IMR-90 (cell line): ENCODE results near the gene CIB2. TPM values are rescaled to one million over a fixed set of nuclear protein-coding genes. Genes with fewer than 3 reads are reported as not detected.

ENCODE experiments used
- ATAC-seq: fragments of 200-7000 bp; cut with Tn5 transposase; 2 replicates; pipeline ENCODE4 v1.9.1; 2020; ENCODE audit warnings: low read depth, mild to moderate bottlenecking, moderate library complexity
- BruUV-seq: library from RNA; stranded (reverse); fragments of 400-500 nt; replicated peaks from 2 replicates; lab custom pipeline; 2021; lab: Mats Ljungman, UMichigan
- CTCF ChIA-PET: fragments of 300-600 bp; formaldehyde crosslinking; extraction: SDS; loops from one replicate; lab custom pipeline; 2021; ENCODE audit warnings: antibody characterized with exemption; lab: Yijun Ruan, JAX
- POLR2A ChIA-PET: fragments of 300-600 bp; sonication (Branson Sonifier 250); formaldehyde crosslinking; loops from one replicate; lab custom pipeline; 2022; ENCODE audit warnings: antibody characterized with exemption; ENCODE audit not compliant: unreplicated experiment; lab: Charles Lee
- DNase-seq: peaks from one replicate; pipeline ENCODE4 v3.0.0; 2013
- H2AFZ ChIP-seq: replicated peaks from 2 replicates; pipeline ENCODE3; 2013; ENCODE audit warnings: low read length, mild to moderate bottlenecking; ENCODE audit not compliant: poor library complexity
- H2AK5ac ChIP-seq: 2 replicates; pipeline ENCODE4 v1.6.1; 2013; ENCODE audit warnings: low read depth, low read length, inconsistent platforms
- H2AK9ac ChIP-seq: replicated peaks from 2 replicates; pipeline ENCODE3; 2013; ENCODE audit warnings: mild to moderate bottlenecking, low read depth, low read length, moderate library complexity; ENCODE audit not compliant: poor library complexity
- H2BK120ac ChIP-seq: 2 replicates; pipeline ENCODE4 v1.6.1; 2013; ENCODE audit warnings: low read depth, low read length, inconsistent platforms
- H2BK15ac ChIP-seq: 3 replicates; pipeline ENCODE4 v1.6.1; 2013; ENCODE audit warnings: low read depth, low read length, inconsistent platforms
- H2BK20ac ChIP-seq: 2 replicates; pipeline ENCODE4 v1.6.1; 2013; ENCODE audit warnings: low read depth, mild to moderate bottlenecking, inconsistent platforms, low read length, moderate library complexity
- H2BK5ac ChIP-seq: 2 replicates; pipeline ENCODE4 v1.6.1; 2013; ENCODE audit warnings: mild to moderate bottlenecking, low read depth, low read length, inconsistent platforms; ENCODE audit not compliant: poor library complexity, severe bottlenecking
- H3K14ac ChIP-seq: replicated peaks from 2 replicates; pipeline ENCODE4 v1.6.1; 2013; ENCODE audit warnings: low read depth, low read length, inconsistent platforms
- H3K18ac ChIP-seq: 2 replicates; pipeline ENCODE4 v1.6.1; 2013; ENCODE audit warnings: low read depth, low read length, control low read depth
- H3K23ac ChIP-seq: 2 replicates; pipeline ENCODE4 v1.6.1; 2013; ENCODE audit warnings: low read depth, low read length, inconsistent platforms
- H3K27ac ChIP-seq: 2 replicates; pipeline ENCODE4 v1.5.1; 2013; ENCODE audit warnings: mild to moderate bottlenecking, control low read depth, low read length; ENCODE audit not compliant: insufficient read depth
- H3K27me3 ChIP-seq: 2 replicates; pipeline ENCODE4 v1.6.1; 2013; ENCODE audit warnings: low read length; ENCODE audit not compliant: control insufficient read depth, insufficient read depth
- H3K36me3 ChIP-seq: 2 replicates; pipeline ENCODE4 v1.6.1; 2013; ENCODE audit warnings: low read length, mixed read lengths; ENCODE audit not compliant: control insufficient read depth, insufficient read depth
- H3K4ac ChIP-seq: 2 replicates; pipeline ENCODE4 v1.6.1; 2013; ENCODE audit warnings: low read depth, low read length, inconsistent platforms
- H3K4me1 ChIP-seq: 2 replicates; pipeline ENCODE4 v1.6.1; 2013; ENCODE audit warnings: low read length, mixed read lengths; ENCODE audit not compliant: control insufficient read depth, insufficient read depth
- H3K4me2 ChIP-seq: 2 replicates; pipeline ENCODE4 v1.6.1; 2013; ENCODE audit warnings: low read depth, mild to moderate bottlenecking, control low read depth, low read length, moderate library complexity
- H3K4me3 ChIP-seq: 2 replicates; pipeline ENCODE4 v1.5.1; 2013; ENCODE audit warnings: low read depth, mild to moderate bottlenecking, control low read depth, low read length, moderate library complexity; ENCODE audit not compliant: insufficient read depth
- H3K56ac ChIP-seq: 2 replicates; pipeline ENCODE4 v1.6.1; 2013; ENCODE audit warnings: low read length, inconsistent platforms; ENCODE audit not compliant: insufficient read depth; ENCODE audit errors: extremely low read depth
- H3K79me1 ChIP-seq, 2 experiments: 2 replicates each; pipeline ENCODE4 v1.6.1; 2013; ENCODE audit warnings: low read length in 2 of 2, inconsistent platforms in 1 of 2, low read depth in 1 of 2
- H3K9ac ChIP-seq: 2 replicates; pipeline ENCODE4 v1.6.1; 2013; ENCODE audit warnings: low read depth, low read length, control low read depth
- H3K9me1 ChIP-seq: 2 replicates; pipeline ENCODE4 v1.6.1; 2013; ENCODE audit warnings: low read length, inconsistent platforms; ENCODE audit not compliant: insufficient read depth
- H3K9me3 ChIP-seq: 2 replicates; pipeline ENCODE4 v1.6.1; 2013; ENCODE audit warnings: low read length; ENCODE audit not compliant: control insufficient read depth, insufficient read depth
- H4K20me1 ChIP-seq: 2 replicates; pipeline ENCODE4 v1.6.1; 2013; ENCODE audit warnings: low read length, inconsistent platforms; ENCODE audit not compliant: insufficient read depth
- H4K5ac ChIP-seq: 2 replicates; pipeline ENCODE4 v1.6.1; 2013; ENCODE audit warnings: mild to moderate bottlenecking, low read depth, low read length, control low read depth
- H4K8ac ChIP-seq, 2 experiments: 2 replicates each; pipeline ENCODE4 v1.6.1; 2013; ENCODE audit warnings: low read depth in 2 of 2, low read length in 2 of 2, control low read depth in 1 of 2, inconsistent platforms in 1 of 2
- H4K91ac ChIP-seq: 2 replicates; pipeline ENCODE4 v1.6.1; 2013; ENCODE audit warnings: low read depth, low read length, inconsistent platforms; ENCODE audit not compliant: insufficient read depth
- BHLHE40 ChIP-seq: fragments of 150-350 bp; IDR thresholded peaks from 2 replicates; pipeline ENCODE4 v1.6.1; 2016; ENCODE audit warnings: mild to moderate bottlenecking, low read depth, low read length
- CEBPB ChIP-seq: IDR thresholded peaks from 2 replicates; pipeline ENCODE4 v1.6.1; 2012; ENCODE audit warnings: low read depth, low read length, improper control_type of control experiment
- ELK1 ChIP-seq: fragments of 150-350 bp; IDR thresholded peaks from 2 replicates; pipeline ENCODE4 v1.6.1; 2016; ENCODE audit warnings: low read depth, mild to moderate bottlenecking, low read length, moderate library complexity, borderline replicate concordance
- FOS ChIP-seq: fragments of 150-350 bp; IDR thresholded peaks from 2 replicates; pipeline ENCODE4 v1.6.1; 2016; ENCODE audit warnings: low read depth, low read length
- MAFK ChIP-seq: IDR thresholded peaks from 2 replicates; pipeline ENCODE4 v1.6.1; 2012; ENCODE audit warnings: low read depth, low read length, improper control_type of control experiment
- MAZ ChIP-seq: IDR thresholded peaks from 2 replicates; pipeline ENCODE4 v1.6.1; 2012; ENCODE audit warnings: low read depth, mild to moderate bottlenecking, low read length, improper control_type of control experiment, moderate library complexity, borderline replicate concordance
- MXI1 ChIP-seq: IDR thresholded peaks from 2 replicates; pipeline ENCODE4 v1.6.1; 2012; ENCODE audit warnings: low read depth, mild to moderate bottlenecking, low read length, moderate library complexity, borderline replicate concordance
- NFE2L2 ChIP-seq: fragments of 150-350 bp; IDR thresholded peaks from 2 replicates; pipeline ENCODE4 v1.6.1; 2016; ENCODE audit warnings: low read depth, mild to moderate bottlenecking, low read length
- RAD21 ChIP-seq: IDR thresholded peaks from 2 replicates; pipeline ENCODE4 v1.6.1; 2012; ENCODE audit warnings: low read length, improper control_type of control experiment
- RCOR1 ChIP-seq: IDR thresholded peaks from 2 replicates; pipeline ENCODE4 v1.6.1; 2012; ENCODE audit warnings: mild to moderate bottlenecking, low read length, improper control_type of control experiment; ENCODE audit not compliant: insufficient replicate concordance
- RFX5 ChIP-seq: IDR thresholded peaks from 2 replicates; pipeline ENCODE4 v1.8.0; 2012; ENCODE audit warnings: low read depth, mild to moderate bottlenecking, low read length, moderate library complexity
- SMC3 ChIP-seq: fragments of 150-350 bp; IDR thresholded peaks from 2 replicates; pipeline ENCODE4 v1.6.1; 2016; ENCODE audit warnings: low read depth, mild to moderate bottlenecking, antibody characterized with exemption, low read length, moderate library complexity
- WGBS, 2 experiments: methylation state at CpG; one replicate each; pipeline versions ENCODE4 v1.1.5 to v1.1.7; 2013; ENCODE audit warnings: missing lambda C conversion rate in 2 of 2; ENCODE audit not compliant: insufficient read length in 1 of 2; ENCODE audit errors: extremely low coverage in 2 of 2; 5-methylcytosine and 5-hydroxymethylcytosine counted together
- dilution Hi-C: fragments of 300-500 bp; cut with HindIII; formaldehyde crosslinking; loops from one replicate; pipeline ENCODE4 v1.14.3; 2018; ENCODE audit warnings: low sequenced_read_pairs; ENCODE audit not compliant: unreplicated experiment
- in situ Hi-C: fragments of 300-500 bp; cut with MboI; formaldehyde crosslinking; loops from 3 replicates; pipeline ENCODE4 v1.14.3; 2019; ENCODE audit warnings: low sequenced_read_pairs, inconsistent platforms, mixed read lengths
- intact Hi-C: fragments of 100-400 bp; cut with micrococcal nuclease; formaldehyde crosslinking; loops from 2 replicates; pipeline ENCODE4 v1.10.0; 2022
- polyA plus RNA-seq, 3 experiments: library from polyadenylated mRNA; depleted of rRNA; stranded (reverse); fragments of >200 nt; gene quantifications; 2 replicates each; pipeline ENCODE4 v1.2.3, GENCODE V29; 2012; ENCODE audit warnings: low replicate concordance in 1 of 3
- total RNA-seq: library from RNA; depleted of rRNA; stranded (reverse); fragments of >200 nt; gene quantifications from 2 replicates; pipeline ENCODE4 v1.2.3, GENCODE V29; 2012
- TF ChIP-seq, protein P1 (sequence below): conservative IDR thresholded peaks from 2 replicates; pipeline ENCODE4 v1.5.1; 2012; ENCODE audit warnings: mild to moderate bottlenecking, low read depth, low read length, improper control_type of control experiment
- TF ChIP-seq, protein P2 (sequence below): fragments of 150-350 bp; IDR thresholded peaks from 2 replicates; pipeline ENCODE4 v1.6.1; 2017; ENCODE audit warnings: mild to moderate bottlenecking, antibody characterized with exemption, low read length, low read depth

The CIB2 gene
- total and polyA plus RNA-seq, 2 of the 4 experiments (the other 2 are of a cell fraction) = 2.2 to 2.4 TPM

GRCh38 chr15:78087951-78088772 lies 43.1 kb downstream of the CIB2 start:
- intact Hi-C loops = no loop called here
- no peak overlapping the region; the same call in 1 of the 2 replicates for H3K18ac ChIP-seq
- POLR2A ChIA-PET = no interaction called here
- 0 out of 2 replicates have a peak overlapping the region, but pooled peaks have one; percentile 24 for H2AK5ac ChIP-seq
- no peak overlapping the region for H2AFZ ChIP-seq
- DNase-seq = peak; percentile 46
- no peak overlapping the region for H2AK9ac ChIP-seq
- no TSS peak for BruUV-seq
- peaks cover 12% of the 10 kb centered on the region for H3K9me1 ChIP-seq
- H2BK120ac ChIP-seq = no peak overlapping the region
- no peak overlapping the region for H3K4ac ChIP-seq
- no peak overlapping the region for H3K56ac ChIP-seq
- H3K4me3 ChIP-seq = no peak overlapping the region
- no peak overlapping the region for H4K8ac ChIP-seq
- H3K4me2 ChIP-seq = no peak overlapping the region
- H4K20me1 ChIP-seq = peaks cover 4% of the 10 kb centered on the region
- dilution Hi-C loops = no loop called here
- no peak for ATAC-seq
- H2BK15ac ChIP-seq = no peak overlapping the region
- H3K79me1 ChIP-seq = no peaks in the 10 kb centered on the region
- H4K91ac ChIP-seq = no peak overlapping the region
- no peak overlapping the region for H3K14ac ChIP-seq
- no peak overlapping the region for H3K23ac ChIP-seq
- H3K36me3 ChIP-seq = no peaks in the 10 kb centered on the region
- peaks cover 12% of the 10 kb centered on the region for H3K27me3 ChIP-seq
- no peak overlapping the region for H3K27ac ChIP-seq
- no peaks in the 10 kb centered on the region for H3K9me3 ChIP-seq
- no peak overlapping the region for H3K9ac ChIP-seq
- H3K4me1 ChIP-seq = peaks cover 26% of the 10 kb centered on the region
- CTCF ChIA-PET = interaction anchor here (1.0 kb wide), 1 partner anchor 13 kb away, joined by 3 read pairs; no protein-coding TSS in a partner anchor
- 89% methylated on average over 4 of the region's 12 CpGs; no CpG with 5 or more reads in 1 of the 2 experiments for WGBS, 2 experiments
- no peak overlapping the region for H4K5ac ChIP-seq
- no peak overlapping the region for H2BK20ac ChIP-seq
- in situ Hi-C loops = no loop called here
- no peak overlapping the region for H2BK5ac ChIP-seq
- TF ChIP-seq MAZ (no peak), FOS (no peak), RAD21 (no peak), MAFK (no peak), BHLHE40 (no peak), MXI1 (no peak), NFE2L2 (no peak), SMC3 (no peak), ELK1 (no peak), RFX5 (no peak), RCOR1 (no peak), CEBPB (no peak)
- TF ChIP-seq, protein P1, sequence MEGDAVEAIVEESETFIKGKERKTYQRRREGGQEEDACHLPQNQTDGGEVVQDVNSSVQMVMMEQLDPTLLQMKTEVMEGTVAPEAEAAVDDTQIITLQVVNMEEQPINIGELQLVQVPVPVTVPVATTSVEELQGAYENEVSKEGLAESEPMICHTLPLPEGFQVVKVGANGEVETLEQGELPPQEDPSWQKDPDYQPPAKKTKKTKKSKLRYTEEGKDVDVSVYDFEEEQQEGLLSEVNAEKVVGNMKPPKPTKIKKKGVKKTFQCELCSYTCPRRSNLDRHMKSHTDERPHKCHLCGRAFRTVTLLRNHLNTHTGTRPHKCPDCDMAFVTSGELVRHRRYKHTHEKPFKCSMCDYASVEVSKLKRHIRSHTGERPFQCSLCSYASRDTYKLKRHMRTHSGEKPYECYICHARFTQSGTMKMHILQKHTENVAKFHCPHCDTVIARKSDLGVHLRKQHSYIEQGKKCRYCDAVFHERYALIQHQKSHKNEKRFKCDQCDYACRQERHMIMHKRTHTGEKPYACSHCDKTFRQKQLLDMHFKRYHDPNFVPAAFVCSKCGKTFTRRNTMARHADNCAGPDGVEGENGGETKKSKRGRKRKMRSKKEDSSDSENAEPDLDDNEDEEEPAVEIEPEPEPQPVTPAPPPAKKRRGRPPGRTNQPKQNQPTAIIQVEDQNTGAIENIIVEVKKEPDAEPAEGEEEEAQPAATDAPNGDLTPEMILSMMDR = no peak
- TF ChIP-seq, protein P2, sequence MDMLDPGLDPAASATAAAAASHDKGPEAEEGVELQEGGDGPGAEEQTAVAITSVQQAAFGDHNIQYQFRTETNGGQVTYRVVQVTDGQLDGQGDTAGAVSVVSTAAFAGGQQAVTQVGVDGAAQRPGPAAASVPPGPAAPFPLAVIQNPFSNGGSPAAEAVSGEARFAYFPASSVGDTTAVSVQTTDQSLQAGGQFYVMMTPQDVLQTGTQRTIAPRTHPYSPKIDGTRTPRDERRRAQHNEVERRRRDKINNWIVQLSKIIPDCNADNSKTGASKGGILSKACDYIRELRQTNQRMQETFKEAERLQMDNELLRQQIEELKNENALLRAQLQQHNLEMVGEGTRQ = no peak
